HCT116 (cell line): ENCODE results near the gene ZNF79. TPM values are rescaled to one million over a fixed set of nuclear protein-coding genes. Genes with fewer than 3 reads are reported as not detected.
A peak's percentile ranks its signal among the peaks of the same experiment; 100 is the strongest.

Source experiments
- ATAC-seq: fragments of 200-7000 bp; cut with Tn5 transposase; 2 replicates; pipeline ENCODE4 v1.9.1; 2020; ENCODE audit warnings: mild to moderate bottlenecking, moderate library complexity
- BruUV-seq: library from RNA; stranded (reverse); fragments of 400-500 nt; replicated peaks from 2 replicates; lab custom pipeline; 2021; lab: Mats Ljungman, UMichigan
- CTCF ChIA-PET: fragments of 300-600 bp; sonication (Branson Sonifier 250); formaldehyde crosslinking; loops from one replicate; lab custom pipeline; 2021; ENCODE audit warnings: antibody characterized with exemption; lab: Charles Lee
- POLR2A ChIA-PET: fragments of 300-600, 350-600 bp; sonication (Branson Sonifier 250); formaldehyde crosslinking; loops from one replicate; lab custom pipeline; 2021; ENCODE audit warnings: antibody characterized with exemption; lab: Charles Lee
- RAD21 ChIA-PET, 2 experiments: fragments of 300-600 bp; sonication (Branson Sonifier 250); formaldehyde crosslinking; loops; one replicate each; lab custom pipeline; 2023; ENCODE audit warnings: low total read pairs in 2 of 2; ENCODE audit not compliant: uncharacterized antibody in 2 of 2, unreplicated experiment in 2 of 2, low non-redundant PET in 1 of 2; lab: Charles Lee
- DNase-seq: peaks from one replicate; pipeline ENCODE4 v3.0.0-alpha.2; 2010; ENCODE audit warnings: low read depth, low spot score
- H2AFZ ChIP-seq: fragments of 200-600 bp; shearing (Covaris generic), sonication (generic); 2 replicates; pipeline ENCODE4 v1.6.1; 2017; ENCODE audit warnings: low read depth, mixed run types, mixed read lengths, antibody characterized with exemption, low read length; ENCODE audit not compliant: poor library complexity, severe bottlenecking
- H3K27ac ChIP-seq: 2 replicates; pipeline ENCODE4 v1.5.1; 2012; ENCODE audit warnings: low read depth, low read length
- H3K27me3 ChIP-seq: fragments of 200-600 bp; sonication (generic); 2 replicates; pipeline ENCODE4 v1.6.1; 2016; ENCODE audit warnings: mixed run types, low read length, mixed read lengths; ENCODE audit not compliant: insufficient read depth
- H3K36me3 ChIP-seq, 2 experiments: fragments of 200-500 bp in 1 of 2; fragments of 200-600 bp in 1 of 2; sonication (Bioruptor generic) in 1 of 2; sonication (generic) in 1 of 2; 2 replicates each; pipeline versions ENCODE4 v1.5.1 to v1.6.1; 2014 to 2016; ENCODE audit warnings: low read length in 2 of 2, inconsistent platforms in 1 of 2, mixed read lengths in 1 of 2, mixed run types in 1 of 2; ENCODE audit not compliant: insufficient read depth in 2 of 2, control insufficient read depth in 1 of 2
- H3K4me1 ChIP-seq, 2 experiments: fragments of 200-600 bp in 1 of 2; sonication (generic) in 1 of 2; 2 replicates each; pipeline versions ENCODE4 v1.5.1 to v1.6.1; 2012 to 2017; ENCODE audit warnings: low read length in 2 of 2, inconsistent platforms in 1 of 2, mild to moderate bottlenecking in 1 of 2, mixed read lengths in 1 of 2, mixed run types in 1 of 2, moderate library complexity in 1 of 2; ENCODE audit not compliant: insufficient read depth in 2 of 2, control insufficient read depth in 1 of 2
- H3K4me2 ChIP-seq: fragments of 200-600 bp; sonication (generic); 2 replicates; pipeline ENCODE4 v1.6.1; 2017; ENCODE audit warnings: mixed run types, low read length, mixed read lengths
- H3K4me3 ChIP-seq, 2 experiments: fragments of 200-600 bp in 1 of 2; sonication (generic) in 1 of 2; replicated peaks in 1 of 2; 2 replicates each; pipeline ENCODE4 v1.5.1; 2011 to 2016; ENCODE audit warnings: low read length in 2 of 2, control low read depth in 1 of 2, low read depth in 1 of 2, mild to moderate bottlenecking in 1 of 2, mixed read lengths in 1 of 2, mixed run types in 1 of 2
- H3K79me2 ChIP-seq: fragments of 200-600 bp; sonication (generic); 2 replicates; pipeline ENCODE4 v1.6.1; 2017; ENCODE audit warnings: mild to moderate bottlenecking, mixed run types, low read length, moderate library complexity, mixed read lengths; ENCODE audit not compliant: insufficient read depth
- H3K9ac ChIP-seq: fragments of 200-600 bp; sonication (generic); 2 replicates; pipeline ENCODE4 v1.6.1; 2016; ENCODE audit warnings: low read length, mixed read lengths
- H3K9me2 ChIP-seq: fragments of 200-600 bp; sonication (generic), shearing (Covaris generic); 2 replicates; pipeline ENCODE4 v1.6.1; 2017; ENCODE audit warnings: mixed run types, mild to moderate bottlenecking, moderate library complexity; ENCODE audit not compliant: insufficient read depth
- H3K9me3 ChIP-seq, 2 experiments: fragments of 200-500 bp in 1 of 2; fragments of 200-600 bp in 1 of 2; sonication (Bioruptor generic) in 1 of 2; sonication (generic) in 1 of 2; 2 replicates each; pipeline ENCODE4 v1.6.1; 2014 to 2017; ENCODE audit warnings: low read length in 2 of 2, mixed read lengths in 2 of 2, inconsistent platforms in 1 of 2, low read depth in 1 of 2, mild to moderate bottlenecking in 1 of 2, mixed run types in 1 of 2, moderate library complexity in 1 of 2; ENCODE audit not compliant: control insufficient read depth in 1 of 2, insufficient read depth in 1 of 2
- H4K20me1 ChIP-seq: fragments of 200-600 bp; sonication (generic), shearing (Covaris generic); 2 replicates; pipeline ENCODE4 v1.6.1; 2017; ENCODE audit warnings: mixed run types, mild to moderate bottlenecking, moderate library complexity; ENCODE audit not compliant: insufficient read depth
- CBX3 ChIP-seq: IDR thresholded peaks from 2 replicates; pipeline ENCODE4 v1.6.1; 2012; ENCODE audit warnings: low read depth
- ELF1 ChIP-seq: IDR thresholded peaks from 2 replicates; pipeline ENCODE4 v1.6.1; 2012; ENCODE audit warnings: low read depth, borderline replicate concordance
- EZH2 ChIP-seq: fragments of 200-600 bp; sonication (generic); IDR thresholded peaks from 2 replicates; pipeline ENCODE4 v1.6.1; 2017; ENCODE audit warnings: antibody characterized with exemption, mixed run types
- RAD21 ChIP-seq: IDR thresholded peaks from 2 replicates; pipeline ENCODE4 v1.6.1; 2012; ENCODE audit warnings: low read depth, mild to moderate bottlenecking
- SP1 ChIP-seq: IDR thresholded peaks from 2 replicates; pipeline ENCODE4 v1.6.1; 2012; ENCODE audit warnings: low read depth
- SRF ChIP-seq: IDR thresholded peaks from 2 replicates; pipeline ENCODE4 v1.6.1; 2012; ENCODE audit warnings: low read depth
- ZFX ChIP-seq: fragments of 450-650 bp; IDR thresholded peaks from 2 replicates; pipeline ENCODE4 v1.6.1; 2017
- intact Hi-C: fragments of 100-400 bp; cut with micrococcal nuclease; formaldehyde crosslinking; loops from 2 replicates; pipeline ENCODE4 v1.10.0; 2022
- total RNA-seq: library from RNA; stranded (reverse); gene quantifications from one replicate; pipeline ENCODE4 v1.2.1, GENCODE V29; 2021; ENCODE audit not compliant: unreplicated experiment
- TF ChIP-seq, protein P1 (sequence below): IDR thresholded peaks from 2 replicates; pipeline ENCODE4 v1.6.1; 2012; ENCODE audit warnings: low read depth
- TF ChIP-seq, protein P2 (sequence below): IDR thresholded peaks from 2 replicates; pipeline ENCODE4 v1.6.1; 2011; ENCODE audit warnings: mild to moderate bottlenecking, low read length, moderate library complexity; ENCODE audit not compliant: insufficient replicate concordance; ENCODE audit errors: extremely low read depth
- TF ChIP-seq, protein P3 (sequence below), 3 experiments: fragments of 200-600 bp in 1 of 3; sonication (generic) in 1 of 3; IDR thresholded peaks in 2 of 3; conservative IDR thresholded peaks in 1 of 3; 2 replicates each; pipeline ENCODE4 v1.5.1; 2012 to 2017; ENCODE audit warnings: low read depth in 2 of 3, low read length in 2 of 3, antibody characterized with exemption in 1 of 3, borderline replicate concordance in 1 of 3, control low read depth in 1 of 3, mild to moderate bottlenecking in 1 of 3, mixed read lengths in 1 of 3, mixed run types in 1 of 3, moderate library complexity in 1 of 3; ENCODE audit not compliant: insufficient read depth in 1 of 3

ZNF79 gene
- total RNA-seq, 1 experiment from 2014 or later, result 5.3 TPM

DNA sequence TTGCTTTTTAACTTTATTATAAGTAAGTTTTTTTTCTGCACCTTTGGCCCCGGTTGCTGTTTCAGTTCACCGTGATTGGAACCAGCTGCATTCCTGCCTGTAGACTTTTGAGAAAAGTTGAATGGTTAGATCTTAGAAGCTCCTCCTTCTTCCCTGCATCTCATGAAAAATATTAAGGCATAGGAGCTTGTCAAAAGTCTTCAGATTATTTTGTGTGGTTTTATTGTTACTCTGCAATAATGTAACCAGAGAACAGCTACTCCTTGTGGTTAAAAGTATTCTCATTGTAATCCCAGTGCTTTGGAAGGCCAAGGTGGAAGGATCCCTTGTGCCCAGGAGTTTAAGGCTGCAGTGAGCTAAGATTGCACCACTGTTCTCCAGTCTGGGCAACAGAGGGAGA is 30.5 kb upstream of the ZNF79 start:
- Histone ChIP-seq H3K4me1 (peaks cover 25 to 58% of the 10 kb centered on the region in 2 experiments), H3K27me3 (no peaks in the 10 kb centered on the region), H3K9me2 (no peaks in the 10 kb centered on the region), H4K20me1 (no peaks in the 10 kb centered on the region), H3K4me2 (no peak overlapping the region), H2AFZ (no peak overlapping the region), H3K27ac (no peak overlapping the region), H3K9me3 (no peaks in the 10 kb centered on the region), H3K9ac (no peak overlapping the region), H3K4me3 (no peak overlapping the region), H3K36me3 (no peaks in the 10 kb centered on the region), H3K79me2 (peaks cover 4% of the 10 kb centered on the region; the same call in 1 of the 2 replicates)
- BruUV-seq, result no TSS peak
- ChIA-PET POLR2A (interaction anchor here (0.6 kb wide), 2 partner anchors 74 to 430 kb away, joined by 3 read pairs; no protein-coding TSS in a partner anchor), RAD21 (no interaction called here), CTCF (interaction anchor here (1.9 kb wide), 1 partner anchor 169 kb away, joined by 5 read pairs; no protein-coding TSS in a partner anchor)
- no peak for DNase-seq
- TF ChIP-seq SP1 (no peak), CBX3 (no peak), EZH2 (no peak), ZFX (no peak), RAD21 (0 out of 2 replicates have a peak, but pooled peaks have one; percentile 21), ELF1 (no peak), SRF (no peak)
- TF ChIP-seq, protein P1, sequence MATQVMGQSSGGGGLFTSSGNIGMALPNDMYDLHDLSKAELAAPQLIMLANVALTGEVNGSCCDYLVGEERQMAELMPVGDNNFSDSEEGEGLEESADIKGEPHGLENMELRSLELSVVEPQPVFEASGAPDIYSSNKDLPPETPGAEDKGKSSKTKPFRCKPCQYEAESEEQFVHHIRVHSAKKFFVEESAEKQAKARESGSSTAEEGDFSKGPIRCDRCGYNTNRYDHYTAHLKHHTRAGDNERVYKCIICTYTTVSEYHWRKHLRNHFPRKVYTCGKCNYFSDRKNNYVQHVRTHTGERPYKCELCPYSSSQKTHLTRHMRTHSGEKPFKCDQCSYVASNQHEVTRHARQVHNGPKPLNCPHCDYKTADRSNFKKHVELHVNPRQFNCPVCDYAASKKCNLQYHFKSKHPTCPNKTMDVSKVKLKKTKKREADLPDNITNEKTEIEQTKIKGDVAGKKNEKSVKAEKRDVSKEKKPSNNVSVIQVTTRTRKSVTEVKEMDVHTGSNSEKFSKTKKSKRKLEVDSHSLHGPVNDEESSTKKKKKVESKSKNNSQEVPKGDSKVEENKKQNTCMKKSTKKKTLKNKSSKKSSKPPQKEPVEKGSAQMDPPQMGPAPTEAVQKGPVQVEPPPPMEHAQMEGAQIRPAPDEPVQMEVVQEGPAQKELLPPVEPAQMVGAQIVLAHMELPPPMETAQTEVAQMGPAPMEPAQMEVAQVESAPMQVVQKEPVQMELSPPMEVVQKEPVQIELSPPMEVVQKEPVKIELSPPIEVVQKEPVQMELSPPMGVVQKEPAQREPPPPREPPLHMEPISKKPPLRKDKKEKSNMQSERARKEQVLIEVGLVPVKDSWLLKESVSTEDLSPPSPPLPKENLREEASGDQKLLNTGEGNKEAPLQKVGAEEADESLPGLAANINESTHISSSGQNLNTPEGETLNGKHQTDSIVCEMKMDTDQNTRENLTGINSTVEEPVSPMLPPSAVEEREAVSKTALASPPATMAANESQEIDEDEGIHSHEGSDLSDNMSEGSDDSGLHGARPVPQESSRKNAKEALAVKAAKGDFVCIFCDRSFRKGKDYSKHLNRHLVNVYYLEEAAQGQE, result no peak
- TF ChIP-seq, protein P2, sequence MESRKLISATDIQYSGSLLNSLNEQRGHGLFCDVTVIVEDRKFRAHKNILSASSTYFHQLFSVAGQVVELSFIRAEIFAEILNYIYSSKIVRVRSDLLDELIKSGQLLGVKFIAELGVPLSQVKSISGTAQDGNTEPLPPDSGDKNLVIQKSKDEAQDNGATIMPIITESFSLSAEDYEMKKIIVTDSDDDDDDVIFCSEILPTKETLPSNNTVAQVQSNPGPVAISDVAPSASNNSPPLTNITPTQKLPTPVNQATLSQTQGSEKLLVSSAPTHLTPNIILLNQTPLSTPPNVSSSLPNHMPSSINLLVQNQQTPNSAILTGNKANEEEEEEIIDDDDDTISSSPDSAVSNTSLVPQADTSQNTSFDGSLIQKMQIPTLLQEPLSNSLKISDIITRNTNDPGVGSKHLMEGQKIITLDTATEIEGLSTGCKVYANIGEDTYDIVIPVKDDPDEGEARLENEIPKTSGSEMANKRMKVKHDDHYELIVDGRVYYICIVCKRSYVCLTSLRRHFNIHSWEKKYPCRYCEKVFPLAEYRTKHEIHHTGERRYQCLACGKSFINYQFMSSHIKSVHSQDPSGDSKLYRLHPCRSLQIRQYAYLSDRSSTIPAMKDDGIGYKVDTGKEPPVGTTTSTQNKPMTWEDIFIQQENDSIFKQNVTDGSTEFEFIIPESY, result no peak
- TF ChIP-seq, protein P3, sequence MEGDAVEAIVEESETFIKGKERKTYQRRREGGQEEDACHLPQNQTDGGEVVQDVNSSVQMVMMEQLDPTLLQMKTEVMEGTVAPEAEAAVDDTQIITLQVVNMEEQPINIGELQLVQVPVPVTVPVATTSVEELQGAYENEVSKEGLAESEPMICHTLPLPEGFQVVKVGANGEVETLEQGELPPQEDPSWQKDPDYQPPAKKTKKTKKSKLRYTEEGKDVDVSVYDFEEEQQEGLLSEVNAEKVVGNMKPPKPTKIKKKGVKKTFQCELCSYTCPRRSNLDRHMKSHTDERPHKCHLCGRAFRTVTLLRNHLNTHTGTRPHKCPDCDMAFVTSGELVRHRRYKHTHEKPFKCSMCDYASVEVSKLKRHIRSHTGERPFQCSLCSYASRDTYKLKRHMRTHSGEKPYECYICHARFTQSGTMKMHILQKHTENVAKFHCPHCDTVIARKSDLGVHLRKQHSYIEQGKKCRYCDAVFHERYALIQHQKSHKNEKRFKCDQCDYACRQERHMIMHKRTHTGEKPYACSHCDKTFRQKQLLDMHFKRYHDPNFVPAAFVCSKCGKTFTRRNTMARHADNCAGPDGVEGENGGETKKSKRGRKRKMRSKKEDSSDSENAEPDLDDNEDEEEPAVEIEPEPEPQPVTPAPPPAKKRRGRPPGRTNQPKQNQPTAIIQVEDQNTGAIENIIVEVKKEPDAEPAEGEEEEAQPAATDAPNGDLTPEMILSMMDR (IDR thresholded peaks at IDR 0.05 in 2 of 3, conservative IDR thresholded peaks at IDR 0.05 in 1 of 3; ENCODE audit: borderline replicate concordance in 1 of 3, insufficient read depth in 1 of 3, low read depth in 2 of 3, low read length in 2 of 3), result peak in 1 of 3 experiments; percentile 24; a peak in 2 of 6 replicates
- no peak for ATAC-seq
- intact Hi-C loops, result no loop called here
